22Rv1 (cell line): ENCODE data around the gene CDKAL1.

Source experiments
- H3K27ac ChIP-seq: fragments of 450-650 bp; 2 replicates; pipeline ENCODE4 v1.5.1; 2017
- CTCF ChIP-seq: fragments of 450-650 bp; IDR thresholded peaks from 2 replicates; pipeline ENCODE4 v1.5.1; 2017; ENCODE audit warnings: mild to moderate bottlenecking
- ZFX ChIP-seq: fragments of 450-650 bp; IDR thresholded peaks from 2 replicates; pipeline ENCODE4 v1.6.1; 2017; ENCODE audit warnings: antibody characterized with exemption, borderline replicate concordance

CDKAL1 gene

GRCh38 chr6:21180155-21180554, 645.9 kb downstream of the CDKAL1 start:
- TF ChIP-seq ZFX (no peak), CTCF (no peak)
- no peak overlapping the region for H3K27ac ChIP-seq

GRCh38 chr6:21180800-21181337, 646.6 kb downstream of the CDKAL1 start:
- TF ChIP-seq CTCF (no peak), ZFX (no peak)

GRCh38 chr6:21181866-21182265, 647.6 kb downstream of the CDKAL1 start:
- TF ChIP-seq CTCF, result no peak
- TF ChIP-seq ZFX, result no peak
- no peak overlapping the region for H3K27ac ChIP-seq

More at GRCh38 chr6:21180800-21181337, 646.6 kb downstream of the CDKAL1 start:
- no peak overlapping the region for H3K27ac ChIP-seq

- H3K27ac ChIP-seq, result no peak overlapping the region
- no peak for TF ChIP-seq ZFX
- no peak for TF ChIP-seq CTCF
Observed at GRCh38 chr6:21182589-21182988, 648.3 kb downstream of the CDKAL1 start.

GRCh38 chr6:21185861-21186478, 651.7 kb downstream of the CDKAL1 start:
- no peak overlapping the region for H3K27ac ChIP-seq
- no peak for TF ChIP-seq CTCF
- TF ChIP-seq ZFX, result no peak

GRCh38 chr6:21186479-21187055, 652.3 kb downstream of the CDKAL1 start:
- no peak for TF ChIP-seq ZFX
- no peak for TF ChIP-seq CTCF
- H3K27ac ChIP-seq, result no peak overlapping the region

GRCh38 chr6:21187485-21187884, 653.2 kb downstream of the CDKAL1 start:
- no peak for TF ChIP-seq CTCF
- no peak overlapping the region for H3K27ac ChIP-seq
